Right atrium auricular region (tissue), 2 donors: Measurements from ENCODE around the gene SH3BGRL. TPM values are rescaled to one million over a fixed set of nuclear protein-coding genes. Genes with fewer than 3 reads are reported as not detected.

ENCODE experiments used
- DNase-seq: peaks from one replicate; pipeline ENCODE4 v3.0.0-alpha.2; 2019; ENCODE audit warnings: low spot score
- H3K27ac ChIP-seq, 2 donors: fragments of 200-600 bp; sonication (generic); 1 replicate in 1 of 2; 2 replicates in 1 of 2; pipeline ENCODE4 v1.5.1; 2016 to 2019
- H3K27me3 ChIP-seq, 2 donors: fragments of 200-600 bp; sonication (generic); one replicate each; pipeline versions ENCODE4 v1.5.1 to v1.6.0; 2017 to 2019
- H3K36me3 ChIP-seq: fragments of 200-600 bp; sonication (generic); one replicate; pipeline ENCODE4 v1.5.1; 2016
- H3K4me1 ChIP-seq, 2 donors: fragments of 200-600 bp; sonication (generic); one replicate each; pipeline versions ENCODE4 v1.5.1 to v1.6.0; 2017 to 2019
- H3K4me3 ChIP-seq, 2 donors: fragments of 200-600 bp; sonication (generic); 1 replicate in 1 of 2; 2 replicates in 1 of 2; pipeline ENCODE4 v1.5.1; 2017 to 2019; ENCODE audit warnings: mild to moderate bottlenecking in 1 of 2, moderate library complexity in 1 of 2
- H3K9me3 ChIP-seq, 2 donors: fragments of 200-600 bp; sonication (generic); one replicate each; pipeline ENCODE4 v1.5.1; 2019
- total RNA-seq, 2 donors: library from RNA; depleted of rRNA; stranded (reverse); fragments of >200 nt; gene quantifications; one replicate each; pipeline ENCODE4 v1.1.0, GENCODE V29; 2016
- TF ChIP-seq, protein P1 (sequence below), 2 donors: fragments of 200-600 bp; sonication (generic); IDR thresholded peaks; one replicate each; pipeline ENCODE4 v1.5.1; 2019; ENCODE audit warnings: antibody characterized with exemption in 2 of 2

The SH3BGRL gene
- total RNA-seq, 2 donors from 2014 or later: 57.5 to 62.0 TPM

DNA sequence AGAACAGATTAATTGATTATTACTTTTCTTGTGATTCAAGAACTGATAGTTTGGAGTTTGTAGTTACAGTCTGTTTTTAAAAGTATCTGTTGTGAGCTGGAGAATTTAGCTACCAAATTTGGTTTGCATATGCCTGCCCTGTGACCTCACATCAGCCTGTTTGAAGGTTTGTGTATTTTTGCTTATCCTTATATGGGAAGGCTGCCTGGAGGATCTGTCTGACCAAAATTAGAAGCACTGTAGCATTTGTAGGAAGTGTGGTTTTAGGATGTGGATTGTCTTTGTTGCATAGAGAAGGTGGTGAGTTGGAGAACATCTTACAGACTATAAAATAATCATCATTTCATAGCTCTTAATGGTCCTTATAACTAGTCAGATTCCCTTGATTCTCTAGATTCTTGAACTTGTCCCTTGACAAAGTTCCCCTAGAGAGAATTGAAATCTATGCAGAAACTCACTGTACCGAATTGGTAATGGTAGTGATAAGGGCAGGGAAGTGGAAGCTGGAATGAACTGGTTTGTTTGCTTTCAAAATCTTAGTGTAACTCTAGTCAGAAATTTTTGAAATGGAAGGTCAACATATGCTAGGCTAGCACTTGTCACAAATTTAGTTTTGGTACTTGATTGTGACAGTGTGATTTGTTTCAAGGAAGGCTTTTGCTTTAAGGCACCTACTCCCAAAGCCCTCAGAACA is 57.3 kb downstream of the SH3BGRL start:
- Histone ChIP-seq H3K27me3 (no peaks in the 10 kb centered on the region), H3K9me3 (no peaks in the 10 kb centered on the region), H3K4me3 (no peak overlapping the region), H3K4me1 (peaks cover 0 to 13% of the 10 kb centered on the region in 2 donors), H3K36me3 (no peaks in the 10 kb centered on the region), H3K27ac (no peak overlapping the region)
- no peak for DNase-seq
- TF ChIP-seq, protein P1, sequence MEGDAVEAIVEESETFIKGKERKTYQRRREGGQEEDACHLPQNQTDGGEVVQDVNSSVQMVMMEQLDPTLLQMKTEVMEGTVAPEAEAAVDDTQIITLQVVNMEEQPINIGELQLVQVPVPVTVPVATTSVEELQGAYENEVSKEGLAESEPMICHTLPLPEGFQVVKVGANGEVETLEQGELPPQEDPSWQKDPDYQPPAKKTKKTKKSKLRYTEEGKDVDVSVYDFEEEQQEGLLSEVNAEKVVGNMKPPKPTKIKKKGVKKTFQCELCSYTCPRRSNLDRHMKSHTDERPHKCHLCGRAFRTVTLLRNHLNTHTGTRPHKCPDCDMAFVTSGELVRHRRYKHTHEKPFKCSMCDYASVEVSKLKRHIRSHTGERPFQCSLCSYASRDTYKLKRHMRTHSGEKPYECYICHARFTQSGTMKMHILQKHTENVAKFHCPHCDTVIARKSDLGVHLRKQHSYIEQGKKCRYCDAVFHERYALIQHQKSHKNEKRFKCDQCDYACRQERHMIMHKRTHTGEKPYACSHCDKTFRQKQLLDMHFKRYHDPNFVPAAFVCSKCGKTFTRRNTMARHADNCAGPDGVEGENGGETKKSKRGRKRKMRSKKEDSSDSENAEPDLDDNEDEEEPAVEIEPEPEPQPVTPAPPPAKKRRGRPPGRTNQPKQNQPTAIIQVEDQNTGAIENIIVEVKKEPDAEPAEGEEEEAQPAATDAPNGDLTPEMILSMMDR (IDR thresholded peaks at IDR 0.05): no peak

DNA sequence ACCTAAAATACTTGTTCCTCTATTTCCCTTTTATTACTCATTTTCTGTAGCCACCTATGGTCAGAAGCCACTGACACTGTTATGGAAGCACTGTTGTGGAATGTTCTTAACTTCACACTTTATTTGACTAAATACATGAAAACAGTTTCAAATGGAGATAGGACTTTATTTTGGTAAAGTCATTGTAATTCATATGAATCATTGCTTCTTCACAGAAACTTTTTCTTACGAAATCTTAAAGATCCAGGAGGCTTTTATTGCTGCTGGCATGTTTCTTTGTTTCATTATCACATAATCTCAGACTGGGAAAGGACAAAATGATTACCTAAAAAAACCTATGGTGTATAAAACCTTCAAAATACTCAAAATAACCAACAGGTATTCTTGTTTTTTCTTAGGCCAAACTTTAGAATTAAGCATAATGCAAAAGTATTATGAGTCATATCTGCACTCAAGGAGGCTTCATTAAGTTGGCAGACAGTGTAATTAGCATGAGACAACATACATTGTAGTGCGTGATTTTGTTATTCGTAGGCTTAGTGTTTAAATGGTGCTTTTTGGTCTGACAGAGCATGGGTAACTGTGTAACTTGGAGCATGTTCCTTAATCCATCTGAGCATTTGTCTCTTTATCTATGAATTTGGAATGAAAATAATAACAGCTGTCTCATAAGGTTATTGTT is 58.0 kb downstream of the SH3BGRL start:
- Histone ChIP-seq H3K9me3 (no peaks in the 10 kb centered on the region), H3K4me1 (peaks cover 0 to 13% of the 10 kb centered on the region in 2 donors), H3K27me3 (no peaks in the 10 kb centered on the region), H3K27ac (no peak overlapping the region), H3K4me3 (no peak overlapping the region), H3K36me3 (no peaks in the 10 kb centered on the region)
- no peak for DNase-seq
- TF ChIP-seq, protein P1 (IDR thresholded peaks at IDR 0.05): no peak

DNA sequence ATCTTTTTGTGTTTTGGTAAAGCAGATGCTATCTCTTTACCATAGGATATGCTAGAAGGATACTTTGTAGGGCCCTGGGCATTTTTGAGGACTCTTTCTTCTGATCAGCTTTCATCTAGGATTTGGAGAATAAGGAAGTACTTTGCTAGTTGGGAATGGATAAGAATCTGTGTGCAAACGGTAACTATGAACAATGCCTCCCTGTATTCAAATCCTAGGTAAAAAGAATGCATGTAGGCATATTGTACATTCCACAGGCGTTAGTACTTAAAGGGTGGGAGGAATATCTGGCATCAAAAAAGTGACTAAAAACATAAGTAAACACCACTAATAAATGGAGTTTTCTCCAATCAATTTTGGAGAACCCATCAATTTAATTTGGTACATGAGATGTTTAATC is 59.7 kb downstream of the SH3BGRL start:
- Histone ChIP-seq H3K27ac (no peak overlapping the region), H3K4me1 (peaks cover 0 to 13% of the 10 kb centered on the region in 2 donors), H3K4me3 (no peak overlapping the region), H3K9me3 (no peaks in the 10 kb centered on the region), H3K27me3 (no peaks in the 10 kb centered on the region), H3K36me3 (no peaks in the 10 kb centered on the region)
- TF ChIP-seq, protein P1 (IDR thresholded peaks at IDR 0.05): no peak
- no peak for DNase-seq

DNA sequence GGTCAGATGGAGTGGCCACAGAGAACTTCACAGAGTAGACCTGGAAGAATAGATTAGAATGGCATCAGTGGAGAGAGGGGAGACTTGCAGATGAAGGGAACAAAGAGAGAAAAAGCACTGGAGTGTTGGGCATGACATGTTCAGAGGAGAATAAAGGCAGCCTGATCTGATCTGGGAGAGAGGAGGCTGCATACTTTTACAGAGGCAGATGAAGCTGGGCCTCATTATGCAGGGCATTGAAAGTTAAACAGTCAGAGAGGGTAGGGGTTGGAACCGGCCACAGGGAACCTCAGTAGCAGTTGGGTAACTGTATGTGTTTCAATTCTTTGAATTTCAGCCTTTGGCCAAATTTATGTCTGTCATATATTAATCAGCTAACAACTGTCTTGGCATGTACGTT is 61.2 kb downstream of the SH3BGRL start:
- no peak overlapping the region for H3K27ac ChIP-seq
- no peaks in the 10 kb centered on the region for H3K9me3 ChIP-seq
- H3K4me3 ChIP-seq: no peak overlapping the region
- no peaks in the 10 kb centered on the region for H3K27me3 ChIP-seq
- H3K36me3 ChIP-seq: no peaks in the 10 kb centered on the region
- TF ChIP-seq, protein P1 (IDR thresholded peaks at IDR 0.05): no peak
- no peak for DNase-seq
- peaks cover 0 to 13% of the 10 kb centered on the region in 2 donors for H3K4me1 ChIP-seq

DNA sequence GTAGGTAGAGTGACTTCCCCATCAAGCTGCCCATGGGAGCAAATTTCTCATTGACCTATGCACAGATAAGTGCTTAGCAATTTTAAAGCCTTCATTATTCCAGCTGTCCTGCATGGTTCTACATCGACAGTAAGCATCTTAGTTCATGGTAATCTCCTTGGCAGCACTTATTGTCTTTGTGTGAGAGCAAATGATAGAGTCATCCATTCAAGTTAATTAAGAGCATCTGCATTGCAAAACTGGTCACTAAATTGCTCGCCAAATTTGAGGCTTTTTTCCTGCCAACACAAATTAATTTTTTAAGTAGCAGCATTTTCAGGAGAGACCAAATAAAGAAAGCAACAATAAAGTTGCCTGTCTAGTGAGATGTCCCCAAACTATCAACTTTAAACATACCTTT is 76.7 kb downstream of the SH3BGRL start:
- Histone ChIP-seq H3K27ac (no peak overlapping the region), H3K4me1 (no peaks in the 10 kb centered on the region), H3K27me3 (no peaks in the 10 kb centered on the region), H3K4me3 (no peak overlapping the region), H3K9me3 (peaks cover 0 to 8% of the 10 kb centered on the region in 2 donors), H3K36me3 (no peaks in the 10 kb centered on the region)
- no peak for DNase-seq
- TF ChIP-seq, protein P1 (IDR thresholded peaks at IDR 0.05): no peak
